ENCODE results near the gene LRRFIP1.

LRRFIP1 gene

GRCh38 chr2:237616734-237617586 lies 10.4 kb upstream of the LRRFIP1 start:
- DNase-seq (ENCODE audit: low read depth) = no peak

DNA sequence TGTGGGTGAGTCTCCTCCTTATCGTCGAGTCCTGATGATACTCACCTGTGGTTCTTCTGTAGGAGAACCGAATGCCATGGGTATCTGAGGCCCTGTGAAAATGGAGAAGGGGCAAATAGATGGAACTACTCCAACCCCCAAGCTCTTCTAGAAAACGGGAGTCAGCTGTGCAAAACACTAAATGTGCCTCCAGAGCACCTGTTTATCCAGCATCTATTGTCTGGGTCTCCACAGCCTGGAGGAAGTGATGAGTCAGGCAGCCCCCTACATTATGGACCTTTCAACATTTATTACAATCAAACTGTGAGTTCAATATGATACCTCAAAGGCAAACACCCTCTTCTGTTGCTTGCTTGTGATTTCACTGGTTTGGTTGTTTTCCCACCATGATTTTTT lies 9.8 kb upstream of the LRRFIP1 start:
- DNase-seq (ENCODE audit: low read depth) = no peak

- no peak for DNase-seq (ENCODE audit: low read depth)
These were observed 8.9 kb upstream of the LRRFIP1 start for GRCh38 chr2:237618449-237618848.

DNA sequence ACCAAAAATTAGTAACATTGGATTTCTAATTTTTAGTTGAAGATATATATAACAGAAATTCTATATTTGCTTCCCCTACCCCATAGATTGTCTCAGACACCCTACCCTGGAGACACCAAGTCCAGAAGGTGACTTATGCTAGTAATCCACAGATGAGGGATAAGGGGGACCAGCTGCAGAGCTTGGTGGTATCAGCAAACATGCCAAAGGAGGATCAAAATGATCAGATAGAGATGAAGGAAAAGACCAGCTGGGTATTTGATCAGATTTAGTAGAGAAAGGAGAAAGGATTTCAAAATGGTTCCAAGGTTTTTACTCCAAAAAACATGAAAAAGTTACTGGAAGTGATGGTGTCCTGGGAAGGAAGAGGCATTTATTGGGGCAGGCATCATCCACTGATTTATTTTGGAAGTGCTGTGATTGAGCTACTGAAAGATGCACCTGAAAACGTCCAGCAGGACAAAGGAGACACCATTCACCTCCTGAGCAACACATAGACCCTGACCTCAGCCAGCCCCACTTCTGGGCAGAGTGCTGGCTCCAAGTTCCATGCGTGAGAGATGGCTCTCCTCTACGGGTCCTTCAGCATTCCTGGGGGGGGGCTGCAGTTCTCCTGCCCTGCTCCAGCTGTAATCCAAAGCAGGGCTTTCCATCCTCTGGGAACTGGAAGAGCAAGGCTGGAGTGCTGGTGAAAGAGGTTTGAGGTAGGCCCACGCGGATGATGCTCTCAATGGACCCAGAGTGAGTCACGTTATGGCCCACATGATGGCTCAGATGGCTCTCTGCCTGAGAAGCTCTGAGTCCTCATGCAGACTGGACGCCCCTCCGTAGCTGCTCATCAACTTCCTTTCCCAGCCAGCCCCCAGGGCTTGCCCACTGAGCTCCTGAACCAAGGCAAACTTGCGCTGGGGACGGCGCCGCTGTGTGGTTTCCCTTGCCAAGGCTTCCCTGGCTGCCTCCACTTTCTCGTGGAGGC lies 3.7 kb upstream of the LRRFIP1 start:
- no peak for DNase-seq (ENCODE audit: low read depth)

GRCh38 chr2:237624565-237624964 lies 2.8 kb upstream of the LRRFIP1 start:
- DNase-seq (ENCODE audit: low read depth) = no peak

DNA sequence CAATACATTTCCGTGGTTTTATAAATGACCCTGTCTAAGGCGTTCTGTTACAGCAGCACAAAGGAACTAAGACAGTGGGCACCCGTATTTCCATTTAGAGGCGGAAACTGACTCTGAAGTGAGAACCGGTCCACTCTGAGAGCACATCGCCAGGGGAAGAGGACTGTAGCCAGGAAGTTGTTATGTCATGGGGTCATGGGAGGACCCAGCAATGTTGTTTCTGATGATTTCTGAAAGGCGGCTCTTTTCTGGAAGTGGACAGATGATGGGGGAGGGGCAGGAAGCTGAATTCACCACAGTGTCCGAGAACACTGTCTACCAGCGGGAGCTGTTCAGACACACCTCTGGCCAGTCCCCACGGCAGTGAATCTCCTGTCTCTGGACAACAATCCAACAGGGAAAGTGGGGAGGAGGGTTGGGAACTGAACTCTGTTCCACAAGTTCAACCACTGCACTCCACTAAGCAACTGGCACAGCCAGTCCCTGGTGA lies 2.1 kb upstream of the LRRFIP1 start:
- DNase-seq (ENCODE audit: low read depth) = no peak

- DNase-seq (ENCODE audit: low read depth) = no peak
These were observed 1.6 kb upstream of the LRRFIP1 start for GRCh38 chr2:237625777-237626176.

DNA sequence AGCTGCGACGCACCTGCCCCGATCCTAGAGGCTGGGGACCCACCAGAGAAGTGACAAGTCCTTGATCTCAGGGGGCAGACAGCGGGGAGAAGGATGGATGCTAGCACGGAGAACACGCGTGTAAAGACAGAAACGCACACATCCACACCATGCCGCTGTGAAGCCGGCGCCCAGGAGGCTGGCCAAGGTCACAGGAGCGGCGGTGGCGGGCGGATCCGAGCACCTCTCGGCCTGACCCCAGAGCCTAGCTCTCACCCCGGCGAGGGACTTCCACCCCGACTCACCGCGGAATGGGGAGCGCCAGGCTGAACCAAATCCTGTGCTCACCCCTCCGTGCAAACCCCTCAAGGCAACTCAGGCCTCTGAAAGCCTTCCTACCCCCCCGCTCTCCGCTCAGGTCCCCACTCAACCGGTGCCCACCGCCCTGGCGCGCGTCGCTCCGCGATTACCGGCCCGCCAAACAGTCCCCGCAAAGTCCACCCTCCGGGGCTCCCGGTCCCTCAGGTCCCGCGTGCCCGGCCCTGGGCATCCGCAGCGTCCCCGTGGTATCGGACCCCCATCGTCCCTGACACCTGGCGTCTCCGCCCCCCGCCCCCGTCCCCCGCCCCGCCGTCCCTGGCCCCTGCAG lies 460 bp upstream of the LRRFIP1 start:
- no peak for DNase-seq (ENCODE audit: low read depth)

DNA sequence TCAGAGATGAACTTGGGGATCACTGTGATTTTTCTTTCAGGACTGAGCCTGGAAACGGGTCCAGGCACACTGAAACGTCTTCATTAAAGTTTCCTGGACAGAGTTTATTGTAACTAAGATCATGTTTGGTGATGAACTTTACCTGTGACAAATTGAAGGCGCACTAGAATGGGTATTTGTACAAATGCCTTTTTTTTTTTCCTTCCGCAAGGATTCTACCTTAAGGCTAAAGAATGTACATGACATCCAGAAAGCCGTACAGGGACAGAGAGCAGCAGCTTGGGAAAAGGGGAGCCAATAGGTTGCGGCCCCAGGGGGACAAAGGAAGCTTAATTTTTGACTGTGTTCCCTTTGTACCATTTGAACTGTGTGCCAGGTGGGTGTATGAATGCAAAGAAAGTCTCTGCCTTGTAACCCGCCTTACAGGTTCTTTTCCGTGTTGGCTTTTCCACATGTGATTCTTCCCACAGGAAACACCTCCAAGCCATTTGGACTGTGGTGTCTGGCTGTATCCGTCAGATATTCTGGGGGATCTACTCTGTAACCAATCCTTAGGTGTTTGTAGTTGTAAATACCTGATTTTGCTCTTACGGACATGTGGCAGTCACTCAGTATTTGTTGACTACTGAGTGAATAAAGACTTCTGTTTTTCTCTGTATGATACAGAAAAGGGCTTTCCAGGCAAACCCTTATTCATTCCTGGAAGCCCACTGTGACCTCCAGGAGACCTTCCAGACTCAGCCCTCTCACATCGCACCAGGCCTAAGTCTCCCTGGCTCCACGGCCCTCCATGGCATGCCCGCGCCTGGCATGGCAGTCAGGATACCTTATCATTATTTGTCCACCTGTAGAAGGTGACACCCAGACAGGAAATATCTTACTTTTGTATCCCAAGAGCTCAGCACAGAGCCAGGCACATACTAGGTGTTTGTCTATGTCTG lies 1.1 kb downstream of the LRRFIP1 start:
- DNase-seq (ENCODE audit: low read depth) = no peak

- no peak for DNase-seq (ENCODE audit: low read depth)
These were observed 1.8 kb downstream of the LRRFIP1 start for GRCh38 chr2:237629188-237629534.

- no peak for DNase-seq (ENCODE audit: low read depth)
These were observed 2.4 kb downstream of the LRRFIP1 start for GRCh38 chr2:237629739-237630138.

DNA sequence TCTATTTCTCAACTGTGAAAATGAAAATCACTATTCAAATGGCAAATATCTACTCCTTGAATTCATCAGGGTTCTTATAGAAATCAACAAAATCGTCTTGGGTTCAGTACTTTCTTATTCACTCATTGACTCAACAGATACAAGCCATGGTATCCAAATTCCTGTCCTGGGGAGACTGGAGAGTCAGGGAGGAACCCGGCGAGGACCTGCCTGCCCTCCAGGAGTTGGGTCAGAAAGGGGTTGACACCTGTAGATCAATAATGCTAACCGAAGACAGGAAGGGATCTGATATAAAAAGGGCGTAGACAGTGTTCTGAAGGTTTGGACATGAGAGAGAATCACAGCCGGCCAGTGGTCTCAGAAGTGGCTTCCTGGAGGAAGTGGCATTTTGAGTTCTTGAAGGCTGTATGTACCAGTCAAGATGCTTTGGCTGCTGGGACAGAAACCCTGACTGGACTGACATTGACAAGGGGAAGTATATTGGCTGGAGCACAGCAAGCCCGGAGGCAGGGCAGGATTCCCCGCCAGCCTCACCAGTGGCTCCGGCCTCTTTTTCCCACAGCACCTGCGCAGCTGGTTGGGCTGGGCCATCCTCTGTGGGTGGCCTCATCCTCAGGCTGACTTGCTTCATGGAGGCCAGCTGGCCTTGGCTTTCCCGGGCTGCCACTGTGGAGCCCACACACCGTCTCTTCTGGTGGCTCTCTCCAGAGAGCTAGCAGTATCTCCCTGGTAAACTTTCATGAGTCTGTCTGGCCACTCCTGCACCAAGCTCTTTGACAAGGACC lies 3.0 kb downstream of the LRRFIP1 start:
- DNase-seq (ENCODE audit: low read depth) = no peak

- no peak for DNase-seq (ENCODE audit: low read depth)
These were observed 3.8 kb downstream of the LRRFIP1 start for GRCh38 chr2:237631007-237631785.

- DNase-seq (ENCODE audit: low read depth) = no peak
These were observed 4.6 kb downstream of the LRRFIP1 start for GRCh38 chr2:237631801-237632585.

DNA sequence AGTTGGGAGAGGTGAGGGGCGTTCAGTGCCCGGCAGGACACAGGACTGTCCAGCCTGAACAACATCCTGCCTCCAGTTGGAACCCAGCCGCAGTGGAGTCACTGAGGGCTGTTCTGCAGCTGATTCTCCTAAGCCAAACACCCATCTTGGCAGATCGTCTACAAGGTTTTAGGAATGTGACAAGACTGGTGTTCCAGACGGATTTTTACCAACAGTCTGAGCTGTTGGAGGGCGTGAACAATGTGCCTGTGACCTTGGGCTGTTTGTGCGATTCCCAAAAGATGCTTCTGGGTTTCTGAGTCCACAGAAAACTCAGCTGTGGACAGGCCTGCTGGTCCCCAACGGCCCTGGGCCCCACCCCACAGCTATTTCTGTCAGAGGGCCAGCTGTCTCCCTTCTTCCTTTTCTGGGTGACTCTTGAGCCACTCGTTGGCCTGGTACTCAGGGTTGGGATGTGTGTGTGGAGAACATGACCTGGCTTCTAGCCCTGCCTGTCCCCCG lies 5.7 kb downstream of the LRRFIP1 start:
- no peak for DNase-seq (ENCODE audit: low read depth)

DNA sequence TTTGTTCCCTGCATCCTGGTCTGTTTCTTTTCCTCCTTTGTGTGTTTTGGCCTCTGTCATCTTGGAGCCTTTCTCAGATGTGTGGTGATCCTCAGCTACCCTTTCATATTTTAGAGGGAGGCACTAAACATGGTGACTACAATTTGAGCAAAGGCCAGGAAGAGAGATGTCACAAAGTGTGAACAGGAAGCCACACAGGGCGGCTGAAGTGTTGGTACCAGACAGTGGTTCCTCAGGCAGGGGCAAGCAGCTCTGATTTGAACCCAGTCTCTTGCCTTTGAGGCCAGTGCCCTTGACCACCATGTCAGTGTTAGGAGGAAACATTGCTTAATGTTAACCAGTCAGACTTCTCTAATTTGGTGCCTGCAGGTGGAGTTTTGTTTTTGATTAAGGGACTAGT lies 9.2 kb downstream of the LRRFIP1 start:
- no peak for DNase-seq (ENCODE audit: low read depth)

GRCh38 chr2:237637429-237638135 lies 10.2 kb downstream of the LRRFIP1 start:
- DNase-seq (ENCODE audit: low read depth) = no peak

DNA sequence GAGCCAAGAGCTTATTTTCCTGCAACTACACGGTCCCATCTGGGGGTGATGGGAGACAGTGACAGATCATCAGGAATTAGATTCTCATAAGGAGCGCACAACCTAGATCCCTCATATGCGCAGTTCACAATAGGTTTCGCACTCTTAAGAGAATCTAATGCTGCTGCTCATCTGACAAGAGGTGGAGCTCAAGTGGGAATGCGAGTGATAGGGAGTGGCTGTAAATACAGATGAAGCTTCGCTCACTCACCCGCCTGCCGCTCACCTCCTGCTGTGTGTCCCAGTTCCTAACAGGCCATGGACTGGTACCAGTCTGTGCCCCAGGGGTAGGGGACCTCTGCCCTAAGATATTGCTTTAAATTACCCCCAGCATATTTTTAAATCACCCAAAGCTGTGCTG lies 10.8 kb downstream of the LRRFIP1 start:
- no peak for DNase-seq (ENCODE audit: low read depth)
